ENCODE results near the gene UGT1A6. TPM values are rescaled to one million over a fixed set of nuclear protein-coding genes. Genes with fewer than 3 reads are reported as not detected.

The UGT1A6 gene
- total RNA-seq, 1 experiment from 2014 or later: not detected

GRCh38 chr2:233817361-233817911, 124.7 kb downstream of the UGT1A6 start:
- DNase-seq (ENCODE audit: low spot score): no peak
- ChIA-PET CTCF (no interaction called here), POLR2A (no interaction called here)
- peaks cover 7% of the 10 kb centered on the region; the same call in 1 of the 2 replicates for H3K9me3 Mint-ChIP-seq
- H3K4me3 Mint-ChIP-seq: no peak overlapping the region
- no peak for ATAC-seq
- H3K36me3 Mint-ChIP-seq: no peaks in the 10 kb centered on the region
- TF ChIP-seq FOXJ3 (CRISPR knock-in tag; IDR thresholded peaks at IDR 0.05; ENCODE audit: borderline replicate concordance): no peak
- no peak for TF ChIP-seq TP53 (CRISPR knock-in tag; IDR thresholded peaks at IDR 0.05)
- no peak for TF ChIP-seq ZSCAN18 (CRISPR knock-in tag; IDR thresholded peaks at IDR 0.05)
- H3K27me3 Mint-ChIP-seq (ENCODE audit: low read depth): no peaks in the 10 kb centered on the region
- no peak overlapping the region for H3K27ac Mint-ChIP-seq
- no peaks in the 10 kb centered on the region for H3K4me1 Mint-ChIP-seq

GRCh38 chr2:233817995-233818638, 125.4 kb downstream of the UGT1A6 start:
- TF ChIP-seq IRF2 (CRISPR knock-in tag; IDR thresholded peaks at IDR 0.05; ENCODE audit: borderline replicate concordance, low read depth) (no peak), TCF7 (CRISPR knock-in tag; IDR thresholded peaks at IDR 0.05; ENCODE audit: low read depth) (no peak), E2F1 (CRISPR knock-in tag; IDR thresholded peaks at IDR 0.05) (no peak), CREB1 (CRISPR knock-in tag; IDR thresholded peaks at IDR 0.05) (no peak), ETV6 (CRISPR knock-in tag; IDR thresholded peaks at IDR 0.05) (no peak), ATF1 (CRISPR knock-in tag; IDR thresholded peaks at IDR 0.05) (no peak), PREB (CRISPR knock-in tag; IDR thresholded peaks at IDR 0.05; ENCODE audit: borderline replicate concordance) (no peak), ZNF512 (CRISPR knock-in tag; IDR thresholded peaks at IDR 0.05; ENCODE audit: borderline replicate concordance) (no peak), IRF1 (CRISPR knock-in tag; IDR thresholded peaks at IDR 0.05) (no peak), NR3C1 (CRISPR knock-in tag; conservative IDR thresholded peaks at IDR 0.05; ENCODE audit: low read depth) (no peak), GTF2I (CRISPR knock-in tag; conservative IDR thresholded peaks at IDR 0.05) (no peak), SMAD4 (CRISPR knock-in tag; IDR thresholded peaks at IDR 0.05) (no peak), RELA (CRISPR knock-in tag; IDR thresholded peaks at IDR 0.05; ENCODE audit: borderline replicate concordance) (no peak), ATF3 (CRISPR knock-in tag; conservative IDR thresholded peaks at IDR 0.05) (no peak), CDX4 (CRISPR knock-in tag; IDR thresholded peaks at IDR 0.05; ENCODE audit: borderline replicate concordance) (no peak), EMX1 (CRISPR knock-in tag; IDR thresholded peaks at IDR 0.05) (no peak)
- Mint-ChIP-seq H3K27ac (no peak overlapping the region), H3K36me3 (no peaks in the 10 kb centered on the region), H3K9me3 (peaks cover 7% of the 10 kb centered on the region; the same call in 1 of the 2 replicates), H3K27me3 (ENCODE audit: low read depth) (no peaks in the 10 kb centered on the region), H3K4me3 (no peak overlapping the region), H3K4me1 (no peaks in the 10 kb centered on the region)
- CTCF ChIA-PET: interaction anchor here (1.3 kb wide), 1 partner anchor 15 kb away, joined by 3 read pairs; no protein-coding TSS in a partner anchor
- DNase-seq (ENCODE audit: low spot score) (no peak), ATAC-seq (no peak)
- POLR2A ChIA-PET: no interaction called here
